Breast epithelium (tissue), 4 donors: ENCODE data around the gene ZNF778. TPM values are rescaled to one million over a fixed set of nuclear protein-coding genes. Genes with fewer than 3 reads are reported as not detected.

Experiments
- DNase-seq, 2 donors: peaks; one replicate each; pipeline ENCODE4 v3.0.0-alpha.2; 2019; ENCODE audit warnings: low spot score in 2 of 2
- H3K27ac ChIP-seq, 2 donors: fragments of 200-600 bp; sonication (generic) in 1 of 2; one replicate each; pipeline ENCODE4 v1.5.1; 2016 to 2019; ENCODE audit warnings: mild to moderate bottlenecking in 1 of 2
- H3K27me3 ChIP-seq, 2 donors: fragments of 200-600 bp; sonication (generic) in 1 of 2; one replicate each; pipeline versions ENCODE4 v1.5.1 to v1.6.0; 2017 to 2019; ENCODE audit warnings: control low read depth in 1 of 2, mild to moderate bottlenecking in 1 of 2
- H3K36me3 ChIP-seq: fragments of 200-600 bp; one replicate; pipeline ENCODE4 v1.5.1; 2019
- H3K4me1 ChIP-seq, 2 donors: fragments of 200-600 bp; sonication (generic); one replicate each; pipeline ENCODE4 v1.5.1; 2016 to 2019; ENCODE audit warnings: control low read depth in 1 of 2
- H3K4me3 ChIP-seq, 3 donors: fragments of 200-600 bp; sonication (generic); 1 replicate in 2 of 3; 2 replicates in 1 of 3; pipeline ENCODE4 v1.5.1; 2016 to 2019; ENCODE audit warnings: mild to moderate bottlenecking in 3 of 3, moderate library complexity in 2 of 3
- H3K9me3 ChIP-seq, 2 donors: fragments of 200-600 bp; sonication (generic) in 1 of 2; one replicate each; pipeline ENCODE4 v1.5.1; 2016 to 2019; ENCODE audit warnings: control low read depth in 1 of 2
- CTCF ChIP-seq, 3 donors: fragments of 450-650 bp; IDR thresholded peaks; one replicate each; pipeline ENCODE4 v1.5.1; 2016 to 2017; ENCODE audit warnings: antibody characterized with exemption in 3 of 3, mild to moderate bottlenecking in 3 of 3, moderate library complexity in 3 of 3
- POLR2A ChIP-seq: fragments of 450-650 bp; IDR thresholded peaks from one replicate; pipeline ENCODE4 v1.6.1; 2016; ENCODE audit warnings: antibody characterized with exemption, mild to moderate bottlenecking, moderate library complexity
- POLR2AphosphoS5 ChIP-seq, 3 donors: sonication (generic); formaldehyde crosslinking; IDR thresholded peaks; one replicate each; pipeline ENCODE4 v1.6.1; 2017; ENCODE audit warnings: antibody characterized with exemption in 3 of 3
- intact Hi-C: fragments of 100-400 bp; cut with DNase I; formaldehyde crosslinking; loops from one replicate; pipeline ENCODE4 v1.15.1; 2023; ENCODE audit warnings: low total_unique reads
- total RNA-seq, 3 donors: library from RNA; depleted of rRNA; stranded (reverse); fragments of >200 nt; gene quantifications; one replicate each; pipeline ENCODE4 v1.1.0, GENCODE V29; 2016

The ZNF778 gene
- total RNA-seq, 3 donors from 2014 or later: 10.1 to 20.9 (median 12.5) TPM

GRCh38 chr16:89285381-89285780, 67.9 kb downstream of the ZNF778 start:
- Histone ChIP-seq H3K9me3 (no peaks in the 10 kb centered on the region), H3K27ac (no peak overlapping the region), H3K27me3 (no peaks in the 10 kb centered on the region), H3K4me1 (no peaks in the 10 kb centered on the region), H3K4me3 (no peak overlapping the region), H3K36me3 (peaks cover 7% of the 10 kb centered on the region)
- intact Hi-C loops: no loop called here
- DNase-seq: no peak
- TF ChIP-seq POLR2AphosphoS5 (IDR thresholded peaks at IDR 0.05): no peak

- intact Hi-C loops: no loop called here
Measured at GRCh38 chr16:89286096-89286495, 68.6 kb downstream of the ZNF778 start.

More at GRCh38 chr16:89286096-89286495, 68.6 kb downstream of the ZNF778 start:
- Histone ChIP-seq H3K4me1 (no peaks in the 10 kb centered on the region), H3K4me3 (no peak overlapping the region), H3K36me3 (peaks cover 7% of the 10 kb centered on the region), H3K27me3 (no peaks in the 10 kb centered on the region), H3K9me3 (no peaks in the 10 kb centered on the region), H3K27ac (no peak overlapping the region)
- TF ChIP-seq CTCF (IDR thresholded peaks at IDR 0.05) (no peak), POLR2A (no peak), POLR2AphosphoS5 (IDR thresholded peaks at IDR 0.05) (no peak)
- no peak for DNase-seq

Other genes with a start within 250 kb of the ZNF778 start
- gene CBFA2T3, start 240.5 kb upstream of the ZNF778 start, total RNA-seq: 1 to 10 TPM in 1 of 3 donors, under 1 TPM in 2; 0.64 to 2.3 (median 0.88) TPM
- gene ACSF3, start 123.9 kb upstream of the ZNF778 start, total RNA-seq: 10 to 100 TPM; 20.8 to 42.3 (median 40.4) TPM
- not detected for gene CDH15, start 46.0 kb upstream of the ZNF778 start, total RNA-seq
- not detected for gene SLC22A31, start 17.2 kb upstream of the ZNF778 start, total RNA-seq